Mammary epithelial cell (primary cell): ENCODE results near the gene PHPT1.
"Not testable (repeated sequence)": the region's sequence is repeated elsewhere in the genome, so short reads cannot be mapped to it uniquely, and the experiment has no call there.

Experiments
- EZH2 ChIP-seq: IDR thresholded peaks from 2 replicates; pipeline ENCODE4 v1.6.1; 2012; ENCODE audit warnings: low read length, inconsistent platforms, borderline replicate concordance
- TF ChIP-seq, protein P1 (sequence below), 2 donors: IDR thresholded peaks in 1 of 2; conservative IDR thresholded peaks in 1 of 2; 2 replicates each; pipeline ENCODE4 v1.5.1; 2011 to 2012; ENCODE audit warnings: inconsistent platforms in 2 of 2, low read length in 2 of 2, mild to moderate bottlenecking in 2 of 2, control low read depth in 1 of 2, low read depth in 1 of 2; ENCODE audit not compliant: insufficient read depth in 1 of 2; ENCODE audit errors: extremely low read depth in 1 of 2

DNA sequence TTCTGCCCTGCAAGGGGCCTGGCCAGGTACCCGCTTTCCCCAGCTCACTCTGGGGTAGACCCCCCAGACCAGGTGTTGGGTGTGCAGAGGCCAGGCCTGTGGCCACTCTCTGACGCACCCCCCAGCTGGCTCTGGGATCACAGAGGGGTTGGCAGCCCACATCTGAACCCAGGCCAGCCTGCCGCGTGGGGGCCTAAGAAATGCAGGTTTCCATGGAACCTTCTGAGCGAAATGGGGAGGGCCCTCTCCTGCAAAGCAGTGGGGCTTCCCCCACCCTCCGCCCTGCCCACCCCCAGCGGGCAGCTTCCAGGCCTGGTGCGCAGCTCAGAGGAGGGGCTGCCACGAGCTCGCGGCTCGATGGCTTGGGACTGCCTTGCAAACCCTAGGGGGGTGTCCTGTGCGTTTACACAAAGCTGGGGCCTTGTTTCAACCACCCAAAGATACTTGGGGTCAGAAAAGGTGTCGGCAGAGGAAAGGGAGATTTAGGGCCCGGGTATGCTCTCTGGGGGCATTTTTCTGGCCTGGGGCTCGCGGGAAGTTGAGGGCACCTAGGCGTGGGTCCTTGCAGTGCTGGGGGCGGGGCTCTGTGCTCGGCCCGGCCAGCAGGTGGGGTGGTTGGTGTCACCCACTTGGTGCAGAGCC lies 5.9 kb upstream of the PHPT1 start:
- TF ChIP-seq, protein P1, sequence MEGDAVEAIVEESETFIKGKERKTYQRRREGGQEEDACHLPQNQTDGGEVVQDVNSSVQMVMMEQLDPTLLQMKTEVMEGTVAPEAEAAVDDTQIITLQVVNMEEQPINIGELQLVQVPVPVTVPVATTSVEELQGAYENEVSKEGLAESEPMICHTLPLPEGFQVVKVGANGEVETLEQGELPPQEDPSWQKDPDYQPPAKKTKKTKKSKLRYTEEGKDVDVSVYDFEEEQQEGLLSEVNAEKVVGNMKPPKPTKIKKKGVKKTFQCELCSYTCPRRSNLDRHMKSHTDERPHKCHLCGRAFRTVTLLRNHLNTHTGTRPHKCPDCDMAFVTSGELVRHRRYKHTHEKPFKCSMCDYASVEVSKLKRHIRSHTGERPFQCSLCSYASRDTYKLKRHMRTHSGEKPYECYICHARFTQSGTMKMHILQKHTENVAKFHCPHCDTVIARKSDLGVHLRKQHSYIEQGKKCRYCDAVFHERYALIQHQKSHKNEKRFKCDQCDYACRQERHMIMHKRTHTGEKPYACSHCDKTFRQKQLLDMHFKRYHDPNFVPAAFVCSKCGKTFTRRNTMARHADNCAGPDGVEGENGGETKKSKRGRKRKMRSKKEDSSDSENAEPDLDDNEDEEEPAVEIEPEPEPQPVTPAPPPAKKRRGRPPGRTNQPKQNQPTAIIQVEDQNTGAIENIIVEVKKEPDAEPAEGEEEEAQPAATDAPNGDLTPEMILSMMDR (conservative IDR thresholded peaks at IDR 0.05 in 1 of 2, IDR thresholded peaks at IDR 0.05 in 1 of 2; ENCODE audit: extremely low read depth in 1 of 2, insufficient read depth in 1 of 2, low read depth in 1 of 2, low read length in 2 of 2): not testable (repeated sequence)
- TF ChIP-seq EZH2: not testable (repeated sequence)
